ENCODE results near the gene SGTA. TPM values are rescaled to one million over a fixed set of nuclear protein-coding genes. Genes with fewer than 3 reads are reported as not detected.
"Not testable (repeated sequence)": the region's sequence is repeated elsewhere in the genome, so short reads cannot be mapped to it uniquely, and the experiment has no call there.

SGTA gene
- polyA plus RNA-seq, 3 donors = 37.0 to 49.7 (median 45.7) TPM

- WGBS, 3 donors = 54 to 67% (median 55%) methylated on average over 27 to 28 of the region's 28 CpGs
- H3K27ac ChIP-seq (ENCODE audit: low read depth, low read length) = no peak overlapping the region
These were observed 60.3 kb downstream of the SGTA start for GRCh38 chr19:2722541-2723344.

GRCh38 chr19:2721570-2722540 lies 61.2 kb downstream of the SGTA start:
- no peak overlapping the region for H3K27ac ChIP-seq (ENCODE audit: low read depth, low read length)
- WGBS, 3 donors = 30 to 38% (median 30%) methylated on average over 38 to 39 of the region's 39 CpGs

- no peak within 1 kb of the TSS for H3K27ac ChIP-seq (ENCODE audit: low read depth, low read length)
- WGBS, 3 donors = 0 to 2% (median 1%) methylated on average over 23 to 93 of the region's 100 CpGs
These were observed 62.1 kb downstream of the SGTA start, which contains the start of gene DIRAS1 for GRCh38 chr19:2720777-2721569. Gene DIRAS1 (minus strand): TSS chr19:2721372. CDS start chr19:2717806, 3,566 bp downstream.

- 7 to 10% (median 7%) methylated on average over 31 to 37 of the region's 37 CpGs for WGBS, 3 donors
These were observed 62.9 kb downstream of the SGTA start for GRCh38 chr19:2719920-2720776.

GRCh38 chr19:2719232-2719735 lies 63.8 kb downstream of the SGTA start:
- 46 to 64% (median 52%) methylated on average over 6 to 7 of the region's 7 CpGs for WGBS, 3 donors
- H3K27ac ChIP-seq (ENCODE audit: low read depth, low read length) = no peak overlapping the region

More at GRCh38 chr19:2719920-2720776, 62.9 kb downstream of the SGTA start:
- H3K27ac ChIP-seq (ENCODE audit: low read depth, low read length) = no peak overlapping the region

- no peak overlapping the region for H3K27ac ChIP-seq (ENCODE audit: low read depth, low read length)
- WGBS, 3 donors = 84 to 87% (median 85%) methylated on average over 43 to 52 of the region's 52 CpGs
These were observed 65.2 kb downstream of the SGTA start for GRCh38 chr19:2717638-2718541.

GRCh38 chr19:2716722-2717637 lies 66.1 kb downstream of the SGTA start:
- 87 to 90% (median 88%) methylated on average over 48 to 51 of the region's 51 CpGs for WGBS, 3 donors
- no peak overlapping the region for H3K27ac ChIP-seq (ENCODE audit: low read depth, low read length)

GRCh38 chr19:2716275-2716650 lies 66.8 kb downstream of the SGTA start:
- H3K27ac ChIP-seq (ENCODE audit: low read depth, low read length) = no peak overlapping the region
- 89 to 93% (median 93%) methylated on average over 15 to 19 of the region's 19 CpGs for WGBS, 3 donors

GRCh38 chr19:2715470-2716274 lies 67.4 kb downstream of the SGTA start:
- H3K27ac ChIP-seq (ENCODE audit: low read depth, low read length) = no peak overlapping the region
- 92 to 94% (median 93%) methylated on average over 12 of the region's 12 CpGs for WGBS, 3 donors

- H3K27ac ChIP-seq (ENCODE audit: low read depth, low read length) = no peak overlapping the region
- WGBS, 3 donors = 77 to 91% (median 79%) methylated on average over 16 of the region's 16 CpGs
These were observed 68.4 kb downstream of the SGTA start for GRCh38 chr19:2714531-2715269.

GRCh38 chr19:2714102-2714501 lies 69.0 kb downstream of the SGTA start:
- 53 to 88% (median 68%) methylated on average over 1 of the region's 1 CpG for WGBS, 3 donors
- H3K27ac ChIP-seq (ENCODE audit: low read depth, low read length) = not testable (repeated sequence)

- not testable (repeated sequence) for H3K27ac ChIP-seq (ENCODE audit: low read depth, low read length)
- 90 to 95% (median 92%) methylated on average over 3 of the region's 3 CpGs for WGBS, 3 donors
These were observed 69.9 kb downstream of the SGTA start for GRCh38 chr19:2713170-2713569.

- H3K27ac ChIP-seq (ENCODE audit: low read depth, low read length) = no peak overlapping the region
- WGBS, 3 donors = 72 to 79% (median 73%) methylated on average over 5 of the region's 5 CpGs
These were observed 71.2 kb downstream of the SGTA start for GRCh38 chr19:2711875-2712205.
